Renal cortex interstitium (tissue), 15 donors: Measurements from ENCODE around the gene TNNI2. TPM values are rescaled to one million over a fixed set of nuclear protein-coding genes. Genes with fewer than 3 reads are reported as not detected.
"Not testable (repeated sequence)": the region's sequence is repeated elsewhere in the genome, so short reads cannot be mapped to it uniquely, and the experiment has no call there.

Experiments
- DNase-seq, 11 donors: peaks; one replicate each; pipeline ENCODE4 v3.0.0-alpha.2; 2013; ENCODE audit warnings: low read depth in 9 of 11, low spot score in 4 of 11; ENCODE audit errors: extremely low read depth in 1 of 11
- long read RNA-seq, 16 experiments: transcript quantifications; one replicate each; lab custom pipeline, GENCODE V29; 2026
- polyA plus RNA-seq, 3 donors: library from polyadenylated mRNA; unstranded; fragments of 120-200 nt; gene quantifications; one replicate each; pipeline ENCODE4 v1.2.1, GENCODE V29; 2013; ENCODE audit not compliant: insufficient read length in 3 of 3

Gene TNNI2
- 1 to 10 TPM in 1 of 3 donors, under 1 TPM in 2; 0.45 to 6.1 (median 0.53) TPM for polyA plus RNA-seq
- long read RNA-seq, donor 1, result 0 reads
- long read RNA-seq, donor 2, result 0 reads
- long read RNA-seq, donor 3, result 0 reads
- long read RNA-seq, donor 4, result 0 reads
- long read RNA-seq, donor 5, result 0 reads
- long read RNA-seq, donor 6, result 0 reads
- long read RNA-seq, donor 7, result 0 reads
- long read RNA-seq, donor 8, result 0 reads
- long read RNA-seq, donor 9, result 0 reads
- long read RNA-seq, donor 10, result 0 reads
- long read RNA-seq, donor 11, result 0 reads
- long read RNA-seq, donor 12, result 0 reads
- long read RNA-seq, donor 13, result 0 reads
- long read RNA-seq, donor 14, result 0 reads
- long read RNA-seq, donor 15, result 0 reads
- long read RNA-seq, donor 16, result 0 reads

- DNase-seq, result no peak
Measured at GRCh38 chr11:1838426-1839144, at the start of gene TNNI2. TSS of gene TNNI2 (plus strand) at chr11:1838981. CDS start at chr11:1839697, 716 bp downstream.

GRCh38 chr11:1791912-1792311 is 46.9 kb upstream of the TNNI2 start:
- no peak for DNase-seq

- no peak for DNase-seq
Measured at GRCh38 chr11:1792461-1792860, 46.3 kb upstream of the TNNI2 start.

- DNase-seq, result no peak
Measured at GRCh38 chr11:1793081-1793480, 45.7 kb upstream of the TNNI2 start.

- DNase-seq, result no peak
Measured at GRCh38 chr11:1796413-1797011, 42.3 kb upstream of the TNNI2 start.

- DNase-seq, result no peak
Measured at GRCh38 chr11:1797391-1798125, 41.2 kb upstream of the TNNI2 start.

GRCh38 chr11:1803246-1803645 is 35.5 kb upstream of the TNNI2 start:
- DNase-seq, result no peak

GRCh38 chr11:1803835-1804519 is 34.8 kb upstream of the TNNI2 start:
- not testable (repeated sequence) for DNase-seq

- no peak for DNase-seq
Measured at GRCh38 chr11:1805525-1805924, 33.3 kb upstream of the TNNI2 start.

GRCh38 chr11:1807264-1807995 is 31.4 kb upstream of the TNNI2 start:
- DNase-seq, result no peak

GRCh38 chr11:1810761-1811160 is 28.0 kb upstream of the TNNI2 start:
- no peak for DNase-seq

- DNase-seq, result no peak
Measured at GRCh38 chr11:1812274-1812673, 26.5 kb upstream of the TNNI2 start.

- DNase-seq, result no peak
Measured at GRCh38 chr11:1812801-1813200, 26.0 kb upstream of the TNNI2 start.

GRCh38 chr11:1813356-1813755 is 25.4 kb upstream of the TNNI2 start:
- DNase-seq, result not testable (repeated sequence)

GRCh38 chr11:1814691-1815090 is 24.1 kb upstream of the TNNI2 start:
- no peak for DNase-seq

- no peak for DNase-seq
Measured at GRCh38 chr11:1815311-1815710, 23.5 kb upstream of the TNNI2 start.

- no peak for DNase-seq
Measured at GRCh38 chr11:1815751-1816150, 23.0 kb upstream of the TNNI2 start.

- no peak for DNase-seq
Measured at GRCh38 chr11:1817000-1817399, 21.8 kb upstream of the TNNI2 start.
